Activated CD8-positive, alpha-beta T cell treated with anti-CD3 and anti-CD28 coated beads for 36 hours (primary cell): ENCODE results near the gene CST9. TPM values are rescaled to one million over a fixed set of nuclear protein-coding genes. Genes with fewer than 3 reads are reported as not detected.

Experiments used
- ATAC-seq: fragments of 200-7000 bp; cut with Tn5 transposase; one replicate; pipeline ENCODE4 v1.10.0; 2021; ENCODE audit warnings: mild to moderate bottlenecking, moderate library complexity
- CTCF ChIA-PET: fragments of 350-600 bp; sonication (Branson Sonifier 250); formaldehyde crosslinking; loops from one replicate; lab custom pipeline; 2021; ENCODE audit warnings: antibody characterized with exemption; lab: Charles Lee
- POLR2A ChIA-PET: fragments of 350-600 bp; sonication (Branson Sonifier 250); formaldehyde crosslinking; loops from one replicate; lab custom pipeline; 2021; ENCODE audit warnings: antibody characterized with exemption; lab: Charles Lee
- DNase-seq: peaks from one replicate; pipeline ENCODE4 v3.0.0-alpha.2; 2020
- H3K27ac Mint-ChIP-seq: one replicate; pipeline ENCODE4 v1.8.0; 2021; ENCODE audit warnings: mild to moderate bottlenecking, mixed read lengths
- H3K27me3 Mint-ChIP-seq: one replicate; pipeline ENCODE4 v1.8.0; 2021; ENCODE audit warnings: mixed read lengths
- H3K36me3 Mint-ChIP-seq: one replicate; pipeline ENCODE4 v1.8.0; 2021; ENCODE audit warnings: low read depth, mixed read lengths
- H3K4me1 Mint-ChIP-seq: one replicate; pipeline ENCODE4 v1.8.0; 2021; ENCODE audit warnings: low read depth, mixed read lengths
- H3K4me3 Mint-ChIP-seq: one replicate; pipeline ENCODE4 v1.8.0; 2021; ENCODE audit warnings: mild to moderate bottlenecking, moderate library complexity, mixed read lengths
- H3K9me3 Mint-ChIP-seq: one replicate; pipeline ENCODE4 v1.8.0; 2021; ENCODE audit warnings: mixed read lengths
- intact Hi-C: fragments of 100-400 bp; cut with micrococcal nuclease; formaldehyde crosslinking; loops from one replicate; pipeline ENCODE4 v1.10.0; 2022
- total RNA-seq, 2 experiments: library from RNA; stranded (reverse); gene quantifications; one replicate each; pipeline ENCODE4 v1.2.3, GENCODE V29; 2021
- TF ChIP-seq, protein P1 (sequence below): fragments of 200-600 bp; IDR thresholded peaks from one replicate; pipeline ENCODE4 v1.8.0; 2022; ENCODE audit warnings: antibody characterized with exemption, mild to moderate bottlenecking

Gene CST9
- total RNA-seq, 2 experiments from 2014 or later = not detected

DNA sequence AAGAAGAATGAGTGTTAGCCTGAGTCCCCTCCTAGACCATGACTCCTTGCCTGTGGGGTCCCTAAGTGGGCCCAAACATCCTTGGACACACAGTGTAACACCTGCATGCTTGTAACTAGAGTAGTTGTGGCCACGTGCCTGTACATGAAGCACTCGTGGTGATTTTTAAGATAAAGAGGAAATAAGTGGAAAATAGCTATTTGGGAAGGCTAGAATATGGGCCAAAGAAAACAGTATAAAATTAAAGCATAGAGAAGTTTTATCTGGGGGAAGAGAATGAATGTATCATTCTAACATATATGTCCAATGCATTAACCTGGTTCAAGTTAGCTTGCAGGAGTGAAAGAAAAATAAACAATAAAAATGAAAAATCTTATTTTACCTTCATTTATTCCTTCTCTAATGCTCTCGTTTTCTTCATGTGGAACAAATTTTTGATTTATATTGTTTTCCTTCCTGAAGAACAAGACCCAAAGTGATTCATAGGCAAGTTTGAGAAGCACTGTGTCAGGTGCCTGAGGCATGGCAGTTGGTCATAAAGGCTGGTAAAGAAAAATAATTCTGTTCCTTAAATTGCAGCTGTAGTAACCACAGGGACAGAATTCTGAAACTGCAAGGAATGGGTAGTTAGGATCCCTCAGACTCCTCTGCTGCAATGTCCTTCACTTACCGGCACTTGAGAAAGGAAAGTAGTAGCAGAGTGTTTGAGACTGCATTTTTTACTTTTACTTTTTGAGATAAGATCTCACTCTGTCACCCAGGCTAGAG, 40.6 kb upstream of the CST9 start:
- H3K27me3 Mint-ChIP-seq = no peaks in the 10 kb centered on the region
- no peaks in the 10 kb centered on the region for H3K9me3 Mint-ChIP-seq
- H3K27ac Mint-ChIP-seq = no peak overlapping the region
- intact Hi-C loops = no loop called here
- POLR2A ChIA-PET = no interaction called here
- H3K4me3 Mint-ChIP-seq = no peak overlapping the region
- TF ChIP-seq, protein P1, sequence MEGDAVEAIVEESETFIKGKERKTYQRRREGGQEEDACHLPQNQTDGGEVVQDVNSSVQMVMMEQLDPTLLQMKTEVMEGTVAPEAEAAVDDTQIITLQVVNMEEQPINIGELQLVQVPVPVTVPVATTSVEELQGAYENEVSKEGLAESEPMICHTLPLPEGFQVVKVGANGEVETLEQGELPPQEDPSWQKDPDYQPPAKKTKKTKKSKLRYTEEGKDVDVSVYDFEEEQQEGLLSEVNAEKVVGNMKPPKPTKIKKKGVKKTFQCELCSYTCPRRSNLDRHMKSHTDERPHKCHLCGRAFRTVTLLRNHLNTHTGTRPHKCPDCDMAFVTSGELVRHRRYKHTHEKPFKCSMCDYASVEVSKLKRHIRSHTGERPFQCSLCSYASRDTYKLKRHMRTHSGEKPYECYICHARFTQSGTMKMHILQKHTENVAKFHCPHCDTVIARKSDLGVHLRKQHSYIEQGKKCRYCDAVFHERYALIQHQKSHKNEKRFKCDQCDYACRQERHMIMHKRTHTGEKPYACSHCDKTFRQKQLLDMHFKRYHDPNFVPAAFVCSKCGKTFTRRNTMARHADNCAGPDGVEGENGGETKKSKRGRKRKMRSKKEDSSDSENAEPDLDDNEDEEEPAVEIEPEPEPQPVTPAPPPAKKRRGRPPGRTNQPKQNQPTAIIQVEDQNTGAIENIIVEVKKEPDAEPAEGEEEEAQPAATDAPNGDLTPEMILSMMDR = no peak
- CTCF ChIA-PET = no interaction called here
- DNase-seq = no peak
- no peak for ATAC-seq
- H3K4me1 Mint-ChIP-seq = no peaks in the 10 kb centered on the region
- no peaks in the 10 kb centered on the region for H3K36me3 Mint-ChIP-seq

DNA sequence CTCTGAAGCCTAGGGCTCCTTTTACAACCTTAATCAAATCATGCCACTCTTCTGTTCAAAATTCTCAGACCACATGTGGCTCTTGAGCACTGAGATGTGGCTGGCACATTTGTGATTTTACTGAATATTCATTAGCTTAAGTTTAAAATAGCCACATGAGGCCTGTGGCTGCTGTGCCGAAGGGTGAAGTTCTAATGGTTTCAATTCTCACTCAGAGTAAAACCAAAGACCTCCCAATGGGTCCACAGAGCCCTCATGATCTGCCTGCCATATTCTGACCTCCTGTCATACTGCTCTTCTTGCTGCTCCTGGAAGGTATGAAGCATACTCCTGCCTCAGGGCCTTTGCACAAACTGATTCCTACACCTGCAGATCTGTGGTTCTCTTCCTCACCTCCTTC, 39.9 kb upstream of the CST9 start:
- Mint-ChIP-seq H3K9me3 (no peaks in the 10 kb centered on the region), H3K4me3 (no peak overlapping the region), H3K27ac (no peak overlapping the region), H3K36me3 (no peaks in the 10 kb centered on the region), H3K27me3 (no peaks in the 10 kb centered on the region), H3K4me1 (no peaks in the 10 kb centered on the region)
- ATAC-seq (no peak), DNase-seq (no peak)
- intact Hi-C loops = no loop called here
- ChIA-PET CTCF (no interaction called here), POLR2A (no interaction called here)
- TF ChIP-seq, protein P1 = no peak

DNA sequence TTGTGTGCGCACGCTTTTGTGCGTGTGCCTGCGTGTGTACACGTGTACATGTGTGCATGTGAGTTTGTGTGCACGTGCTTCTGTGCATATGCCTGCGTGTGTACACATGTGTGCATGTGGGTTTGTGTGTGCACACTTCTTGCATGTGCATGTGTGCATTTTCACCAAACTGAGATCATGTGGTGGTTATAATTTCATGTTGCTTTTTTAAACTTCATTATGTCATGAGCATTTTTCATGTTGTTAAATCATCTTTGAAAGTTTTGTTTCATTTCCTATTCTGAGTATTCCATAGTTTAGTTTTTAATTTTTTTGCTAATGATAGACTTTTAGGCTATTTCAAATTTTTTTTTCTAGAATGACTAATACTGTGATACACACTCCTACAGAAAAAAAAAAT, 38.4 kb upstream of the CST9 start:
- intact Hi-C loops = no loop called here
- TF ChIP-seq, protein P1 = no peak
- POLR2A ChIA-PET = no interaction called here
- ATAC-seq = no peak
- H3K4me3 Mint-ChIP-seq = no peak overlapping the region
- H3K36me3 Mint-ChIP-seq = no peaks in the 10 kb centered on the region
- CTCF ChIA-PET = no interaction called here
- peaks cover 3% of the 10 kb centered on the region for H3K27me3 Mint-ChIP-seq
- H3K4me1 Mint-ChIP-seq = no peaks in the 10 kb centered on the region
- no peaks in the 10 kb centered on the region for H3K9me3 Mint-ChIP-seq
- H3K27ac Mint-ChIP-seq = no peak overlapping the region
- DNase-seq = no peak

DNA sequence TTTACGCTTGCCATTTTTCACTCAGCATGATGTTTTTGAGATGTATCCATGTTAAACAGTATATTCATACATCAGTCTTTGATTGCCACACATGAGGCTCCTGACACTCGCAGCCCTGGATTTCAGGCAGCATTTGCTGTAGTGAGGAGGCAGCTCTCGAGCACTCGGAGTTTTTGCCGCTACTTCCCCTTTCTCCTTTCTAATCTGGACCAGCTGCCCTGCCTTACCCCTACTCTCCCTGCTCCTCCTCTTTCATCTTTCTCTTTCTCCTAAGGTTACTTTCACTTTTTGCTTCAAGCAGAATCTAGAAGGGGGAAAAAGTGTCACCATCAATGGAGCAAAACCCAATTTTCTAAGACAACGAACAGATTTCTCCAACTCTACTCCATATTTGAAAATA, 37.9 kb upstream of the CST9 start:
- no peak overlapping the region for H3K4me3 Mint-ChIP-seq
- intact Hi-C loops = no loop called here
- TF ChIP-seq, protein P1 = no peak

DNA sequence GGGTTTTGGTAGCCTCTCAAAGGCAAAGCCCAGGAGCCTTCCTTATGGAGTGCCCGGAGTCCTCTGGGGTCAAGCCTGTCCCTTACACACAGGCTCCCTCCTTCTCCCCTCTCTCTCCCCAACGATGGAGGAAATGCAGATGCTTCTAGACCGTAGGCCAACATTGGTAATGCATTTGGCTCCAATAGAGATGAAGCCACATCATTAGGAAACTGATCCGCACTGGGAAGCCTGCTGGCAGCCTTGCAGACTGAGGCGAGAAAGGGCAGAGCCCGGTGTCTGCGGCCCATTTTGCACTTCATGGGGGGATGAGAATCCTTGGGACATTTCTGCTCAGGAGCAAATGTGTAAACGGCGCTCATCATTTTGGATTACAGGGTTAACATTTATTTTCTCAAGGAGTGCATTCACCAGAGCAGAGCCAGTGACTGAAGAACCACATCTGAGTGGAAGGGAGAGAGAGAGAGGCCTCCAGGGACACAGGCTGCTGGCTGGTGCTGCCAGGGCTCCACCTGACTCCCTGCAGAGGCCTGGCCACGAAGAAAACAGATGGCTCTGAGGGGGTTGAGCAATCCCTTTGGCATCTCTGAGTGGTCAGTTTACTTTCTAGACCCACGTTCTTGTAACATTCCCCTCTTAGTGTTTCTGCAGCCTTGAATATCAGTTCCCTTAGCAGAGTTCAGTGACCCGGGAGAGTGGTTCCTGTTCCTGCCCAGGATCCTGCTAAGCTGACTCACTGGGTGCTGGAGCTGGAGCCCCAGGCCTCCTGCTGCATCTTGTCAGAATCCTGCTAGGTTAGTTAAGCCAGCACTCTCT, 36.4 kb upstream of the CST9 start:
- intact Hi-C loops = no loop called here
- Mint-ChIP-seq H3K27me3 (peaks cover 5% of the 10 kb centered on the region), H3K4me1 (peaks cover under 1% of the 10 kb centered on the region), H3K4me3 (no peak overlapping the region), H3K36me3 (no peaks in the 10 kb centered on the region), H3K9me3 (no peaks in the 10 kb centered on the region), H3K27ac (no peak overlapping the region)
- ChIA-PET POLR2A (no interaction called here), CTCF (no interaction called here)
- DNase-seq (no peak), ATAC-seq (no peak)
- TF ChIP-seq, protein P1 = no peak

More for the DNA sequence above, 37.9 kb upstream of the CST9 start:
- ChIA-PET POLR2A (no interaction called here), CTCF (no interaction called here)
- no peaks in the 10 kb centered on the region for H3K4me1 Mint-ChIP-seq
- DNase-seq (no peak), ATAC-seq (no peak)
- no peak overlapping the region for H3K27ac Mint-ChIP-seq
- H3K27me3 Mint-ChIP-seq = peaks cover 3% of the 10 kb centered on the region
- no peaks in the 10 kb centered on the region for H3K36me3 Mint-ChIP-seq
- H3K9me3 Mint-ChIP-seq = no peaks in the 10 kb centered on the region
